A673 (cell line): ENCODE measurements around the gene HMG20A. TPM values are rescaled to one million over a fixed set of nuclear protein-coding genes. Genes with fewer than 3 reads are reported as not detected.

ENCODE experiments used
- BruUV-seq: library from RNA; stranded (reverse); fragments of 400-500 nt; replicated peaks from 2 replicates; lab custom pipeline; 2021; lab: Mats Ljungman, UMichigan
- CTCF ChIA-PET: fragments of 300-600 bp; sonication (Branson Sonifier 250); formaldehyde crosslinking; loops from one replicate; lab custom pipeline; 2022; ENCODE audit warnings: antibody characterized with exemption; lab: Charles Lee
- POLR2A ChIA-PET: fragments of 300-600 bp; sonication (Branson Sonifier 250); formaldehyde crosslinking; loops from one replicate; lab custom pipeline; 2022; ENCODE audit warnings: antibody characterized with exemption; ENCODE audit not compliant: low non-redundant PET; lab: Charles Lee
- DNase-seq: peaks from one replicate; pipeline ENCODE4 v3.0.0-alpha.2; 2015; ENCODE audit warnings: low spot score
- H3K27ac ChIP-seq: fragments of 200-600 bp; sonication (generic); 2 replicates; pipeline ENCODE4 v1.5.1; 2016; ENCODE audit warnings: mixed run types, low read depth, mild to moderate bottlenecking, mixed read lengths, antibody characterized with exemption, low read length; ENCODE audit not compliant: poor library complexity, severe bottlenecking
- H3K27me3 ChIP-seq: fragments of 200-600 bp; sonication (generic); replicated peaks from 2 replicates; pipeline ENCODE4 v1.6.1; 2017; ENCODE audit warnings: mixed run types, low read depth, mild to moderate bottlenecking, mixed read lengths, antibody characterized with exemption, low read length; ENCODE audit not compliant: insufficient read depth, poor library complexity
- H3K36me3 ChIP-seq: fragments of 200-600 bp; sonication (generic); 2 replicates; pipeline ENCODE4 v1.6.1; 2016; ENCODE audit warnings: mixed run types, mild to moderate bottlenecking, mixed read lengths, antibody characterized with exemption, low read length; ENCODE audit not compliant: insufficient read depth, poor library complexity, severe bottlenecking
- H3K4me1 ChIP-seq: fragments of 200-600 bp; sonication (generic); 2 replicates; pipeline ENCODE4 v1.6.1; 2017; ENCODE audit warnings: mixed run types, mild to moderate bottlenecking, mixed read lengths, antibody characterized with exemption, low read length; ENCODE audit not compliant: insufficient read depth, poor library complexity, severe bottlenecking
- H3K4me3 ChIP-seq: fragments of 200-600 bp; sonication (generic); 2 replicates; pipeline ENCODE4 v1.5.1; 2016; ENCODE audit warnings: low read depth, mixed run types, mild to moderate bottlenecking, mixed read lengths, low read length; ENCODE audit not compliant: poor library complexity, severe bottlenecking
- H3K9me3 ChIP-seq: fragments of 200-600 bp; sonication (generic); 2 replicates; pipeline ENCODE4 v1.6.1; 2016; ENCODE audit warnings: mixed run types, low read depth, mild to moderate bottlenecking, mixed read lengths, antibody characterized with exemption, low read length; ENCODE audit not compliant: poor library complexity, severe bottlenecking
- CTCF ChIP-seq: fragments of 300-800, 200-600 bp; sonication (generic); conservative IDR thresholded peaks from 2 replicates; pipeline ENCODE4 v1.5.1; 2017; ENCODE audit warnings: low read depth, mild to moderate bottlenecking, antibody characterized with exemption, low read length, moderate library complexity, mixed read lengths
- EZH2 ChIP-seq: fragments of 200-600 bp; sonication (generic); IDR thresholded peaks from 2 replicates; pipeline ENCODE4 v1.6.1; 2017; ENCODE audit warnings: borderline replicate concordance, low read depth, mild to moderate bottlenecking, mixed read lengths, antibody characterized with exemption, low read length; ENCODE audit not compliant: poor library complexity, severe bottlenecking
- intact Hi-C: fragments of 100-400 bp; cut with micrococcal nuclease; formaldehyde crosslinking; loops from one replicate; pipeline ENCODE4 v1.10.0; 2022; ENCODE audit not compliant: unreplicated experiment
- total RNA-seq: library from RNA; stranded (reverse); gene quantifications from 2 replicates; pipeline ENCODE4 v1.2.3, GENCODE V29; 2021

HMG20A gene
- total RNA-seq, 1 experiment from 2014 or later: 43.2 TPM

- ChIA-PET POLR2A (no interaction called here), CTCF (no interaction called here)
- DNase-seq: no peak
- no TSS peak for BruUV-seq
- Histone ChIP-seq H3K4me1 (peaks cover 37% of the 10 kb centered on the region), H3K27ac (no peak overlapping the region), H3K27me3 (no peaks in the 10 kb centered on the region), H3K4me3 (no peak overlapping the region), H3K36me3 (peaks cover 21% of the 10 kb centered on the region), H3K9me3 (no peaks in the 10 kb centered on the region)
- intact Hi-C loops: no loop called here
- TF ChIP-seq CTCF (no peak), EZH2 (no peak)
Measured at GRCh38 chr15:77484994-77485393, 64.3 kb downstream of the HMG20A start.

GRCh38 chr15:77486542-77487468 is 66.1 kb downstream of the HMG20A start:
- Histone ChIP-seq H3K27me3 (no peaks in the 10 kb centered on the region), H3K4me3 (no peak overlapping the region), H3K36me3 (peaks cover 16% of the 10 kb centered on the region), H3K9me3 (no peaks in the 10 kb centered on the region), H3K27ac (peak overlapping the region; percentile 28), H3K4me1 (peaks cover 26% of the 10 kb centered on the region)
- intact Hi-C loops: no loop called here
- CTCF ChIA-PET: no interaction called here
- POLR2A ChIA-PET: no interaction called here
- TF ChIP-seq CTCF: no peak
- no peak for TF ChIP-seq EZH2
- DNase-seq: no peak
- no TSS peak for BruUV-seq

- peak; percentile 21 for DNase-seq
- H3K27ac ChIP-seq: peak overlapping the region; percentile 20
- POLR2A ChIA-PET: no interaction called here
- no peak overlapping the region for H3K4me3 ChIP-seq
- intact Hi-C loops: no loop called here
- H3K36me3 ChIP-seq: peaks cover 16% of the 10 kb centered on the region
- no TSS peak for BruUV-seq
- H3K9me3 ChIP-seq: no peaks in the 10 kb centered on the region
- CTCF ChIA-PET: no interaction called here
- H3K4me1 ChIP-seq: peaks cover 19% of the 10 kb centered on the region
- no peak for TF ChIP-seq CTCF
- TF ChIP-seq EZH2: no peak
- H3K27me3 ChIP-seq: no peaks in the 10 kb centered on the region
Measured at GRCh38 chr15:77487469-77487842, 66.8 kb downstream of the HMG20A start.
